Keratinocyte (primary cell): ENCODE results near the gene BRSK1. TPM values are rescaled to one million over a fixed set of nuclear protein-coding genes. Genes with fewer than 3 reads are reported as not detected.

Source experiments
- DNase-seq: peaks from one replicate; pipeline ENCODE4 v3.0.0-alpha.2; 2011; ENCODE audit warnings: low read depth, missing footprints, low spot score
- FAIRE-seq: peaks from 2 replicates; lab custom pipeline; 2011; peaks lifted over from hg19 to GRCh38; lab: Jason Lieb, UNC
- H2AFZ ChIP-seq: 2 replicates; pipeline ENCODE4 v1.6.0; 2012; ENCODE audit warnings: low read length, control low read depth, inconsistent platforms; ENCODE audit not compliant: control insufficient read depth
- H3K27ac ChIP-seq: 2 replicates; pipeline ENCODE4 v1.5.1; 2011; ENCODE audit warnings: low read length; ENCODE audit not compliant: control insufficient read depth, insufficient read depth
- H3K27me3 ChIP-seq: 3 replicates; pipeline ENCODE4 v1.6.0; 2011; ENCODE audit warnings: low read length; ENCODE audit not compliant: control insufficient read depth, insufficient read depth; ENCODE audit errors: extremely low read depth
- H3K36me3 ChIP-seq, 2 experiments: 2 replicates in 1 of 2; 3 replicates in 1 of 2; pipeline ENCODE4 v1.5.1; 2011; ENCODE audit warnings: low read length in 2 of 2, mild to moderate bottlenecking in 1 of 2; ENCODE audit not compliant: control insufficient read depth in 2 of 2, insufficient read depth in 2 of 2; ENCODE audit errors: extremely low read depth in 1 of 2
- H3K4me1 ChIP-seq: 3 replicates; pipeline ENCODE4 v1.5.1; 2011; ENCODE audit warnings: low read length; ENCODE audit not compliant: control insufficient read depth, insufficient read depth; ENCODE audit errors: extremely low read depth
- H3K4me2 ChIP-seq: 3 replicates; pipeline ENCODE4 v1.6.0; 2011; ENCODE audit warnings: low read depth, low read length; ENCODE audit not compliant: control insufficient read depth, insufficient read depth; ENCODE audit errors: extremely low read depth
- H3K4me3 ChIP-seq, 3 experiments: fragments of 200-600 bp in 1 of 3; sonication (generic) in 1 of 3; 2 replicates in 2 of 3; 3 replicates in 1 of 3; pipeline ENCODE4 v1.5.1; 2011 to 2016; ENCODE audit warnings: low read length in 3 of 3, mild to moderate bottlenecking in 3 of 3, control low read depth in 2 of 3, inconsistent platforms in 1 of 3, low read depth in 1 of 3, mixed read lengths in 1 of 3, mixed run types in 1 of 3, moderate library complexity in 1 of 3; ENCODE audit not compliant: control insufficient read depth in 2 of 3, insufficient read depth in 2 of 3; ENCODE audit errors: extremely low read depth in 1 of 3
- H3K79me2 ChIP-seq: 2 replicates; pipeline ENCODE4 v1.6.0; 2012; ENCODE audit warnings: low read length; ENCODE audit not compliant: control insufficient read depth, insufficient read depth
- H3K9ac ChIP-seq: 3 replicates; pipeline ENCODE4 v1.6.0; 2011; ENCODE audit warnings: low read length; ENCODE audit not compliant: control insufficient read depth, insufficient read depth; ENCODE audit errors: extremely low read depth
- H3K9me1 ChIP-seq: 3 replicates; pipeline ENCODE4 v1.6.0; 2011; ENCODE audit warnings: low read length; ENCODE audit not compliant: control insufficient read depth, insufficient read depth; ENCODE audit errors: extremely low read depth
- H3K9me3 ChIP-seq: 2 replicates; pipeline ENCODE4 v1.5.1; 2012; ENCODE audit warnings: low read depth, low read length; ENCODE audit not compliant: control insufficient read depth
- H4K20me1 ChIP-seq: 3 replicates; pipeline ENCODE4 v1.6.0; 2011; ENCODE audit warnings: low read length; ENCODE audit not compliant: control insufficient read depth, insufficient read depth; ENCODE audit errors: extremely low read depth
- EZH2 ChIP-seq: IDR thresholded peaks from one replicate; pipeline ENCODE4 v1.6.1; 2012; ENCODE audit warnings: inconsistent platforms, mild to moderate bottlenecking, low read length, moderate library complexity
- dilution Hi-C: fragments of 300-500 bp; cut with MboI; formaldehyde crosslinking; loops from one replicate; pipeline ENCODE4 v1.7.0; 2020; ENCODE audit warnings: low sequenced_read_pairs; ENCODE audit not compliant: extremely low pct_ligation_motif_present
- polyA plus RNA-seq, 5 experiments: library from polyadenylated mRNA; depleted of rRNA in 3 of 5; stranded (reverse) in 3 of 5; stranded (forward) in 1 of 5; unstranded in 1 of 5; fragments of >200 nt; gene quantifications; 1 replicate in 1 of 5; 2 replicates in 3 of 5; 3 replicates in 1 of 5; pipeline versions ENCODE4 v1.2.1 to v1.2.3, GENCODE V29; 2011 to 2012; ENCODE audit warnings: missing spikeins in 2 of 5, low read depth in 1 of 5, low replicate concordance in 1 of 5
- TF ChIP-seq, protein P1 (sequence below), 3 experiments: IDR thresholded peaks in 1 of 3; conservative IDR thresholded peaks in 1 of 3; optimal IDR thresholded peaks in 1 of 3; 2 replicates in 2 of 3; 3 replicates in 1 of 3; pipeline versions ENCODE3 to v1.5.1; 2011; ENCODE audit warnings: low read length in 3 of 3, mild to moderate bottlenecking in 3 of 3, moderate library complexity in 2 of 3, control low read depth in 1 of 3, inconsistent platforms in 1 of 3; ENCODE audit not compliant: insufficient read depth in 2 of 3; ENCODE audit errors: extremely low read depth in 1 of 3

The BRSK1 gene
- polyA plus RNA-seq, 1 donor (not counting 4 experiments of a cell fraction or from before 2014, with no cell fraction given) = 0.46 TPM

GRCh38 chr19:55305491-55305890, 21.7 kb downstream of the BRSK1 start:
- Histone ChIP-seq H3K4me1 (peaks cover 2% of the 10 kb centered on the region), H3K4me3 (no peak overlapping the region), H3K79me2 (no peaks in the 10 kb centered on the region), H3K36me3 (no peaks in the 10 kb centered on the region), H3K27me3 (no peaks in the 10 kb centered on the region), H3K9me1 (no peaks in the 10 kb centered on the region), H3K9ac (no peak overlapping the region), H3K4me2 (no peak overlapping the region), H2AFZ (no peak overlapping the region), H3K27ac (no peak overlapping the region), H4K20me1 (no peaks in the 10 kb centered on the region), H3K9me3 (no peaks in the 10 kb centered on the region)
- DNase-seq (no peak), FAIRE-seq (no peak)
- no peak for TF ChIP-seq EZH2
- TF ChIP-seq, protein P1, sequence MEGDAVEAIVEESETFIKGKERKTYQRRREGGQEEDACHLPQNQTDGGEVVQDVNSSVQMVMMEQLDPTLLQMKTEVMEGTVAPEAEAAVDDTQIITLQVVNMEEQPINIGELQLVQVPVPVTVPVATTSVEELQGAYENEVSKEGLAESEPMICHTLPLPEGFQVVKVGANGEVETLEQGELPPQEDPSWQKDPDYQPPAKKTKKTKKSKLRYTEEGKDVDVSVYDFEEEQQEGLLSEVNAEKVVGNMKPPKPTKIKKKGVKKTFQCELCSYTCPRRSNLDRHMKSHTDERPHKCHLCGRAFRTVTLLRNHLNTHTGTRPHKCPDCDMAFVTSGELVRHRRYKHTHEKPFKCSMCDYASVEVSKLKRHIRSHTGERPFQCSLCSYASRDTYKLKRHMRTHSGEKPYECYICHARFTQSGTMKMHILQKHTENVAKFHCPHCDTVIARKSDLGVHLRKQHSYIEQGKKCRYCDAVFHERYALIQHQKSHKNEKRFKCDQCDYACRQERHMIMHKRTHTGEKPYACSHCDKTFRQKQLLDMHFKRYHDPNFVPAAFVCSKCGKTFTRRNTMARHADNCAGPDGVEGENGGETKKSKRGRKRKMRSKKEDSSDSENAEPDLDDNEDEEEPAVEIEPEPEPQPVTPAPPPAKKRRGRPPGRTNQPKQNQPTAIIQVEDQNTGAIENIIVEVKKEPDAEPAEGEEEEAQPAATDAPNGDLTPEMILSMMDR (optimal IDR thresholded peaks at IDR 0.05 in 1 of 3, IDR thresholded peaks at IDR 0.05 in 1 of 3, conservative IDR thresholded peaks at IDR 0.05 in 1 of 3; ENCODE audit: extremely low read depth in 1 of 3, insufficient read depth in 2 of 3, low read length in 3 of 3) = no peak
- dilution Hi-C loops = no loop called here

DNA sequence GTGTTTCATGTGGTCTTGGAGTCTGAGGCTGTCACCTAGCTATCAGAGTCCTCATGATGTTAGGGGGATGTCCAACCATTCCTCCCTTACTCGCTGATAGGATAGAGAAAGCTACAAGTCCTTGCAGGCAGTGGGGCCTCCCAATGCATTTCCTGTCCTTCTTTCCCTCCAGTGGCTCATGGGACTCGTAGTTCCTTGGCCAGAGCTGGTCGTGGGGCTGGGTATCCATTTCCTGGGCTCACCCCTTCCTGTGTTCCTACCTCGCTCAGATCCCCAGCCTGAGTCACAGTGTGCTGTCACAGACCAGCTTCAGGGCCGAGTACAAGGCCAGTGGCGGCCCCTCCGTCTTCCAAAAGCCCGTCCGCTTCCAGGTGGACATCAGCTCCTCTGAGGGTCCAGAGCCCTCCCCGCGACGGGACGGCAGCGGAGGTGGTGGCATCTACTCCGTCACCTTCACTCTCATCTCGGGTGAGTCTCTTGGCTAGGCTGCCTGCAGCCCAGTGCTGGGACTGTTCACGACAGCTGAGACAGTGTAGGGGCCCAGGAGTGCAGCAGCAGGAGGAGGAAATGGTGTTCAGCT, 22.3 kb downstream of the BRSK1 start:
- Histone ChIP-seq H4K20me1 (no peaks in the 10 kb centered on the region), H3K4me3 (no peak overlapping the region), H3K9ac (no peak overlapping the region), H3K4me2 (no peak overlapping the region), H3K79me2 (no peaks in the 10 kb centered on the region), H3K9me1 (no peaks in the 10 kb centered on the region), H3K4me1 (peaks cover 2% of the 10 kb centered on the region), H3K27ac (no peak overlapping the region), H3K27me3 (no peaks in the 10 kb centered on the region), H2AFZ (no peak overlapping the region), H3K36me3 (no peaks in the 10 kb centered on the region), H3K9me3 (no peaks in the 10 kb centered on the region)
- DNase-seq = no peak
- TF ChIP-seq, protein P1 (optimal IDR thresholded peaks at IDR 0.05 in 1 of 3, IDR thresholded peaks at IDR 0.05 in 1 of 3, conservative IDR thresholded peaks at IDR 0.05 in 1 of 3; ENCODE audit: extremely low read depth in 1 of 3, insufficient read depth in 2 of 3, low read length in 3 of 3) = no peak
- no peak for TF ChIP-seq EZH2
- dilution Hi-C loops = no loop called here
- FAIRE-seq = no peak
